WTC11 (cell line): ENCODE measurements around the gene ZNF557.

ENCODE experiments used
- ESRRA ChIP-seq: sonication (generic); formaldehyde crosslinking; IDR thresholded peaks from 2 replicates; pipeline ENCODE4 v1.8.1; 2022; ENCODE audit warnings: mild to moderate bottlenecking, missing genetic modification reagents, borderline replicate concordance
- TF ChIP-seq, protein P1 (sequence below): fragments of 200-600 bp; IDR thresholded peaks from 2 replicates; pipeline ENCODE4 v1.8.0; 2022; ENCODE audit warnings: antibody characterized with exemption
- TF ChIP-seq, protein P2 (sequence below): sonication (generic); formaldehyde crosslinking; IDR thresholded peaks from 2 replicates; pipeline ENCODE4 v1.8.0; 2022; ENCODE audit warnings: mild to moderate bottlenecking, missing genetic modification reagents
- TF ChIP-seq, protein P3 (sequence below): sonication (generic); formaldehyde crosslinking; IDR thresholded peaks from 2 replicates; pipeline ENCODE4 v1.8.0; 2022; ENCODE audit warnings: mild to moderate bottlenecking, missing genetic modification reagents

DNA sequence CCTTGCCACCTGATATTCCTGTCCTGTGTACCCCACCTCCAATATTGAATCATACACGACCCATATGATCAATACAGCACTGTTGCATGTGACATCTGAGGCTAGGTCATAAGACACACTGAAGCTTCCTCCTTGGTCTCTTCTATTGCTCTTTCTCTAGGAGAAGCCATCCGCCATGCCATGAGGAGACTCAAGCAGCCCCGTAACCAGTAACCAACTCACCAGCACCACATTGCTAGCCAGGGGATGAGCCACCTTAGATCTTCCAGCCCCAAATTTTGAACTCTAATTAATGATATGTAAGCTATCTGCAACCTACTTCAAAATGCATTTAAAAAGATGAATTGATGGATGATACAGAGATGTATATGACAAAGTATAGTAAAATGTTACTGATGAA is 28.6 kb downstream of the ZNF557 start:
- TF ChIP-seq, protein P1, sequence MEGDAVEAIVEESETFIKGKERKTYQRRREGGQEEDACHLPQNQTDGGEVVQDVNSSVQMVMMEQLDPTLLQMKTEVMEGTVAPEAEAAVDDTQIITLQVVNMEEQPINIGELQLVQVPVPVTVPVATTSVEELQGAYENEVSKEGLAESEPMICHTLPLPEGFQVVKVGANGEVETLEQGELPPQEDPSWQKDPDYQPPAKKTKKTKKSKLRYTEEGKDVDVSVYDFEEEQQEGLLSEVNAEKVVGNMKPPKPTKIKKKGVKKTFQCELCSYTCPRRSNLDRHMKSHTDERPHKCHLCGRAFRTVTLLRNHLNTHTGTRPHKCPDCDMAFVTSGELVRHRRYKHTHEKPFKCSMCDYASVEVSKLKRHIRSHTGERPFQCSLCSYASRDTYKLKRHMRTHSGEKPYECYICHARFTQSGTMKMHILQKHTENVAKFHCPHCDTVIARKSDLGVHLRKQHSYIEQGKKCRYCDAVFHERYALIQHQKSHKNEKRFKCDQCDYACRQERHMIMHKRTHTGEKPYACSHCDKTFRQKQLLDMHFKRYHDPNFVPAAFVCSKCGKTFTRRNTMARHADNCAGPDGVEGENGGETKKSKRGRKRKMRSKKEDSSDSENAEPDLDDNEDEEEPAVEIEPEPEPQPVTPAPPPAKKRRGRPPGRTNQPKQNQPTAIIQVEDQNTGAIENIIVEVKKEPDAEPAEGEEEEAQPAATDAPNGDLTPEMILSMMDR: no peak
- TF ChIP-seq, protein P2, sequence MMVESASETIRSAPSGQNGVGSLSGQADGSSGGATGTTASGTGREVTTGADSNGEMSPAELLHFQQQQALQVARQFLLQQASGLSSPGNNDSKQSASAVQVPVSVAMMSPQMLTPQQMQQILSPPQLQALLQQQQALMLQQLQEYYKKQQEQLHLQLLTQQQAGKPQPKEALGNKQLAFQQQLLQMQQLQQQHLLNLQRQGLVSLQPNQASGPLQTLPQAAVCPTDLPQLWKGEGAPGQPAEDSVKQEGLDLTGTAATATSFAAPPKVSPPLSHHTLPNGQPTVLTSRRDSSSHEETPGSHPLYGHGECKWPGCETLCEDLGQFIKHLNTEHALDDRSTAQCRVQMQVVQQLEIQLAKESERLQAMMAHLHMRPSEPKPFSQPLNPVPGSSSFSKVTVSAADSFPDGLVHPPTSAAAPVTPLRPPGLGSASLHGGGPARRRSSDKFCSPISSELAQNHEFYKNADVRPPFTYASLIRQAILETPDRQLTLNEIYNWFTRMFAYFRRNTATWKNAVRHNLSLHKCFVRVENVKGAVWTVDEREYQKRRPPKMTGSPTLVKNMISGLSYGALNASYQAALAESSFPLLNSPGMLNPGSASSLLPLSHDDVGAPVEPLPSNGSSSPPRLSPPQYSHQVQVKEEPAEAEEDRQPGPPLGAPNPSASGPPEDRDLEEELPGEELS (CRISPR knock-in tag): no peak
- TF ChIP-seq, protein P3, sequence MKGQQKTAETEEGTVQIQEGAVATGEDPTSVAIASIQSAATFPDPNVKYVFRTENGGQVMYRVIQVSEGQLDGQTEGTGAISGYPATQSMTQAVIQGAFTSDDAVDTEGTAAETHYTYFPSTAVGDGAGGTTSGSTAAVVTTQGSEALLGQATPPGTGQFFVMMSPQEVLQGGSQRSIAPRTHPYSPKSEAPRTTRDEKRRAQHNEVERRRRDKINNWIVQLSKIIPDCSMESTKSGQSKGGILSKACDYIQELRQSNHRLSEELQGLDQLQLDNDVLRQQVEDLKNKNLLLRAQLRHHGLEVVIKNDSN: no peak
- no peak for TF ChIP-seq ESRRA (CRISPR knock-in tag)
